MCF 10A (cell line): ENCODE measurements around the gene NFIA. TPM values are rescaled to one million over a fixed set of nuclear protein-coding genes. Genes with fewer than 3 reads are reported as not detected.

ENCODE experiments used
- BruUV-seq: library from RNA; stranded (reverse); fragments of 400-500 nt; replicated peaks from 2 replicates; lab custom pipeline; 2021; lab: Mats Ljungman, UMichigan
- CTCF ChIA-PET: fragments of 300-600 bp; sonication (Branson Sonifier 250); formaldehyde crosslinking; extraction: SDS; loops from one replicate; lab custom pipeline; 2021; ENCODE audit warnings: antibody characterized with exemption, inconsistent platforms; lab: Yijun Ruan, JAX
- POLR2A ChIA-PET: fragments of 300-600, 350-650 bp; sonication (Branson Sonifier 250); formaldehyde crosslinking; extraction: SDS; loops from one replicate; lab custom pipeline; 2020; ENCODE audit warnings: antibody characterized with exemption, inconsistent platforms; lab: Yijun Ruan, JAX
- DNase-seq: peaks from one replicate; pipeline ENCODE4 v3.0.0-alpha.2; 2018; ENCODE audit not compliant: unreplicated experiment
- H3K27ac Mint-ChIP-seq: one replicate; pipeline ENCODE4 v1.8.0; 2022; ENCODE audit warnings: mild to moderate bottlenecking, low read depth, mixed read lengths; ENCODE audit not compliant: unreplicated experiment
- H3K27me3 Mint-ChIP-seq: one replicate; pipeline ENCODE4 v1.8.0; 2022; ENCODE audit warnings: mixed read lengths; ENCODE audit not compliant: insufficient read depth, unreplicated experiment
- H3K36me3 Mint-ChIP-seq: one replicate; pipeline ENCODE4 v1.8.0; 2022; ENCODE audit warnings: mild to moderate bottlenecking, moderate library complexity, mixed read lengths; ENCODE audit not compliant: insufficient read depth, unreplicated experiment
- H3K4me1 Mint-ChIP-seq: one replicate; pipeline ENCODE4 v1.8.0; 2022; ENCODE audit warnings: mixed read lengths; ENCODE audit not compliant: insufficient read depth, unreplicated experiment
- H3K4me3 Mint-ChIP-seq: one replicate; pipeline ENCODE4 v1.8.0; 2022; ENCODE audit warnings: mild to moderate bottlenecking, moderate library complexity, mixed read lengths; ENCODE audit not compliant: unreplicated experiment
- H3K9me3 Mint-ChIP-seq: one replicate; pipeline ENCODE4 v1.8.0; 2022; ENCODE audit warnings: mixed read lengths; ENCODE audit not compliant: unreplicated experiment
- intact Hi-C: fragments of 100-400 bp; cut with micrococcal nuclease; formaldehyde crosslinking; loops from 2 replicates; pipeline ENCODE4 v1.14.1; 2022
- total RNA-seq: library from RNA; stranded (reverse); gene quantifications from 2 replicates; pipeline ENCODE4 v1.2.3, GENCODE V29; 2022
- TF ChIP-seq, protein P1 (sequence below): fragments of 200-600 bp; IDR thresholded peaks from one replicate; pipeline ENCODE4 v1.8.0; 2022; ENCODE audit warnings: antibody characterized with exemption, mild to moderate bottlenecking; ENCODE audit not compliant: unreplicated experiment

NFIA gene
- total RNA-seq, 1 experiment from 2014 or later = 54.8 TPM

DNA sequence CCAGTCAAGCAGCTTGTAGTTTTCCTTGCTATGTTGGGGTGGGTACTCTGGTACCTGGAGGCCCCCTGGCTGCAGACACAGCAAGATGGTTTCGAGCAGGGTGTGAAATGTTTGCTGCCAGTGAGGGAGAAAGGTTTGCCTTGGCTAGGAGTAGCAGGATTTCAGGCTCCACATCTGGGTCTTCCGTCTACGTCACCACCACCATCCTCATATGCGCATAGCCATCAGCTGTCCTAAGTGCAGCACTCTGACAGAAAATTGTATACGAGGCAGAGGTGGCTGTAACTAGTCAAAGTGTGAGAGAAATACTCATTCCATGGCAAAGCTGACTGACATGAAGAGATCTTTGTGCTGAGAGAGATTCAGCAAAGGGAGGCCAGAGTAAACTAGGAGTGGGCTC is 212.6 kb downstream of the NFIA start:
- Mint-ChIP-seq H3K4me1 (peaks cover 37% of the 10 kb centered on the region), H3K36me3 (no peaks in the 10 kb centered on the region), H3K27ac (no peak overlapping the region), H3K9me3 (no peaks in the 10 kb centered on the region), H3K4me3 (no peak overlapping the region), H3K27me3 (no peaks in the 10 kb centered on the region)
- no TSS peak for BruUV-seq
- no peak for DNase-seq
- ChIA-PET POLR2A (no interaction called here), CTCF (interaction anchor here (1.4 kb wide), 1 partner anchor 217 kb away, joined by 3 read pairs; no protein-coding TSS in a partner anchor)
- intact Hi-C loops = no loop called here
- TF ChIP-seq, protein P1, sequence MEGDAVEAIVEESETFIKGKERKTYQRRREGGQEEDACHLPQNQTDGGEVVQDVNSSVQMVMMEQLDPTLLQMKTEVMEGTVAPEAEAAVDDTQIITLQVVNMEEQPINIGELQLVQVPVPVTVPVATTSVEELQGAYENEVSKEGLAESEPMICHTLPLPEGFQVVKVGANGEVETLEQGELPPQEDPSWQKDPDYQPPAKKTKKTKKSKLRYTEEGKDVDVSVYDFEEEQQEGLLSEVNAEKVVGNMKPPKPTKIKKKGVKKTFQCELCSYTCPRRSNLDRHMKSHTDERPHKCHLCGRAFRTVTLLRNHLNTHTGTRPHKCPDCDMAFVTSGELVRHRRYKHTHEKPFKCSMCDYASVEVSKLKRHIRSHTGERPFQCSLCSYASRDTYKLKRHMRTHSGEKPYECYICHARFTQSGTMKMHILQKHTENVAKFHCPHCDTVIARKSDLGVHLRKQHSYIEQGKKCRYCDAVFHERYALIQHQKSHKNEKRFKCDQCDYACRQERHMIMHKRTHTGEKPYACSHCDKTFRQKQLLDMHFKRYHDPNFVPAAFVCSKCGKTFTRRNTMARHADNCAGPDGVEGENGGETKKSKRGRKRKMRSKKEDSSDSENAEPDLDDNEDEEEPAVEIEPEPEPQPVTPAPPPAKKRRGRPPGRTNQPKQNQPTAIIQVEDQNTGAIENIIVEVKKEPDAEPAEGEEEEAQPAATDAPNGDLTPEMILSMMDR = no peak

DNA sequence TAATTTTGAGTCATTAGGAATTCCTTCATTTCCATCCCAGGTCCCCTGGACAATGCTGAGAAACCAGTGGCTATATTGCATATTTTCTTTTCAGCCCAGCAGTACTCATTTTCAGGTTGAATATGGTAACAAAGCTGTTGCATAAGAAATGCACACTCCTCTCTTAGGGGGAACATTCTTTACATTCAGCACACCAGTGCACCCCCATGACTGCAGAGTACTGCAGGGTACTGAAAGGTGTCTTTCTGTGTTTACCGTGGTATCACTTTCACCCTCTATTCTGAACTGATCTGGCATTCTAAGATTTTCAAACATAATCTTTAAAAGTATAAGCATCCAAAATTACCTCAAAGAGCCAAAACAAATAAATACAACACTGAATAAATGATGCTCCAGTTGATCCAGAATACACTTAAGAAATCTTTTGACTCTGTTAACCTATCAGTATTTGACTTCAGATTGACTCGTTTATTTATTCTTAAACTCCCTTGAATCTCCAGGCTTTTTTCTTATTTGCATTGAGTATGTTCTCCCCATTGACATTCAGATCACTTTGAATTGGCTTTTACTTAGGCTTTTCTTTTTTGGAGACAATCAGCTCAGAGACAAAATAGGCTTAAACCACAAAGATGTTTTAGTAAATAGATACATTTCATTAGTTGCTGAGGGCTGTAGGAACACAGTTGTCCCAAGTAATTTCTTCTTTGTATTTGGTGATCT is 213.6 kb downstream of the NFIA start:
- Mint-ChIP-seq H3K36me3 (no peaks in the 10 kb centered on the region), H3K9me3 (no peaks in the 10 kb centered on the region), H3K4me3 (no peak overlapping the region), H3K27me3 (no peaks in the 10 kb centered on the region), H3K4me1 (peaks cover 37% of the 10 kb centered on the region), H3K27ac (no peak overlapping the region)
- BruUV-seq = no TSS peak
- intact Hi-C loops = no loop called here
- TF ChIP-seq, protein P1 = no peak
- CTCF ChIA-PET = interaction anchor here (0.8 to 1.4 kb wide), 3 partner anchors 40 to 254 kb away, joined by 3 to 7 read pairs (median 4); no protein-coding TSS in a partner anchor
- POLR2A ChIA-PET = interaction anchor here (0.5 to 0.8 kb wide), 2 partner anchors 10 to 1427 kb away, joined by 3 read pairs; no protein-coding TSS in a partner anchor
- no peak for DNase-seq

DNA sequence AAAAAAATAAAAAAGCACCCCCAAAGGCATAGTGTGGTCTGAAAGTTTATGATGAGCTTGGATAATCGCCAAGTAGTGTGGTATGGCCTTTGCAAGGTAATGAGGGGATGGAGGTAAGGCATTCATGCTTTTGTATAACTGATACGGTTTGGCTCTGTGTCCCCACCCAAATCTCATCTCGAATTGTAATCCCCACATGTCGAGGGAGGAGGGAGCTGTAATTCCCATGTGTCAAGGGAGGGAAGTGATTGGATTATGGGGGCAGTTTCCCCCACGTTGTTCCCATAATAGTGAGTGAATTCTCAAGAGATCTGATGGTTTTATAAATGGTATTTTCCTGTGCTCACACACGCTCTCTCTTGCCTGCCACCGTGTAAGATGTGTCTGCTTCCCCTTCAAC is 215.5 kb downstream of the NFIA start:
- H3K27me3 Mint-ChIP-seq = no peaks in the 10 kb centered on the region
- BruUV-seq = no TSS peak
- peaks cover 38% of the 10 kb centered on the region for H3K4me1 Mint-ChIP-seq
- H3K4me3 Mint-ChIP-seq = no peak overlapping the region
- TF ChIP-seq, protein P1 = no peak
- H3K9me3 Mint-ChIP-seq = no peaks in the 10 kb centered on the region
- H3K27ac Mint-ChIP-seq = no peak overlapping the region
- intact Hi-C loops = no loop called here
- ChIA-PET CTCF (interaction anchor here (1.8 kb wide), 1 partner anchor 39 kb away, joined by 5 read pairs; no protein-coding TSS in a partner anchor), POLR2A (interaction anchor here (0.6 to 1.2 kb wide), 2 partner anchors 9 to 1780 kb away, joined by 3 read pairs; no protein-coding TSS in a partner anchor)
- no peak for DNase-seq
- no peaks in the 10 kb centered on the region for H3K36me3 Mint-ChIP-seq

DNA sequence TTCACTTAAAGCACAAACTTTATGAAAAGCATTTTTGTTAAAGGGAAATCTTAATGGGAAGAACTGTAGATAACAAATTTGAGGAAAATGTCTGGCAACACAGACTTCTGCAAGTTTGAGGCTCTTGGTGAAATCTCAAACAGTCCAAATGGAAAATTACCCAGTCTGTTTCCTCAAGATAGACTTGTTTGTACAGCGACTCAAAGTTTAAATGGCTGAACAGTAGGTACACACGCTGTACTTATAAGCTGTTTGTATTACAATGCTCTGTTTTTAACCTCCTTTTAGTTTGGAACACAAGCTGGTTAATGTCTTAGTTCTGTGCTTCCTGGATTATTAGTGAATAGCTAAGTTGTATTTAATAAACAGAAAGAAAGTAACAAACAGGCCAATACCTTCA is 217.1 kb downstream of the NFIA start:
- Mint-ChIP-seq H3K4me3 (no peak overlapping the region), H3K27ac (peak overlapping the region; percentile 46), H3K4me1 (peaks cover 26% of the 10 kb centered on the region), H3K36me3 (no peaks in the 10 kb centered on the region), H3K27me3 (no peaks in the 10 kb centered on the region), H3K9me3 (no peaks in the 10 kb centered on the region)
- ChIA-PET CTCF (interaction anchor here (0.6 to 1.8 kb wide), 3 partner anchors 22 to 221 kb away, joined by 3 to 5 read pairs (median 4); no protein-coding TSS in a partner anchor), POLR2A (interaction anchor here (0.7 to 1.4 kb wide), 6 partner anchors 9 to 426 kb away, joined by 3 to 5 read pairs (median 4); no protein-coding TSS in a partner anchor)
- TF ChIP-seq, protein P1 = no peak
- intact Hi-C loops = no loop called here
- DNase-seq = no peak
- no TSS peak for BruUV-seq
